HepG2 (cell line): ENCODE measurements around the gene PPM1H.

ENCODE experiments used
- CBX5 ChIP-seq: sonication (generic); formaldehyde crosslinking; IDR thresholded peaks from 2 replicates; pipeline ENCODE4 v1.4.0; 2020; ENCODE audit warnings: missing genetic modification reagents, borderline replicate concordance
- CEBPB ChIP-seq: IDR thresholded peaks from 2 replicates; pipeline ENCODE4 v1.6.1; 2011; ENCODE audit warnings: low read depth, low read length, improper control_type of control experiment, borderline replicate concordance
- CHD2 ChIP-seq: IDR thresholded peaks from 2 replicates; pipeline ENCODE4 v1.6.1; 2011; ENCODE audit warnings: low read depth, low read length, improper control_type of control experiment
- CTCF ChIP-seq: sonication (generic); formaldehyde crosslinking; IDR thresholded peaks from 2 replicates; pipeline ENCODE4 v1.5.0; 2020; ENCODE audit warnings: mild to moderate bottlenecking, missing genetic modification reagents, moderate library complexity
- GMEB1 ChIP-seq: sonication (generic); formaldehyde crosslinking; IDR thresholded peaks from 2 replicates; pipeline ENCODE4 v1.5.1; 2020; ENCODE audit warnings: missing genetic modification reagents, mild to moderate bottlenecking, borderline replicate concordance
- JARID2 ChIP-seq: sonication (generic); formaldehyde crosslinking; IDR thresholded peaks from 2 replicates; pipeline ENCODE4 v1.8.1; 2023; ENCODE audit warnings: missing genetic modification reagents, inconsistent platforms; ENCODE audit not compliant: insufficient replicate concordance
- JUNB ChIP-seq: sonication (generic); formaldehyde crosslinking; IDR thresholded peaks from 2 replicates; pipeline ENCODE4 v1.8.0; 2022; ENCODE audit warnings: missing genetic modification reagents, mild to moderate bottlenecking, borderline replicate concordance
- NFE2L1 ChIP-seq: sonication (generic); formaldehyde crosslinking; IDR thresholded peaks from 2 replicates; pipeline ENCODE4 v1.4.0; 2020; ENCODE audit warnings: missing genetic modification reagents, mild to moderate bottlenecking, borderline replicate concordance
- PBX3 ChIP-seq: sonication (generic); formaldehyde crosslinking; IDR thresholded peaks from 2 replicates; pipeline ENCODE4 v1.8.1; 2023; ENCODE audit warnings: missing genetic modification reagents, inconsistent platforms, borderline replicate concordance
- POLR2A ChIP-seq, 2 experiments: IDR thresholded peaks; 2 replicates each; pipeline ENCODE4 v1.6.1; 2011; ENCODE audit warnings: low read depth in 2 of 2, low read length in 2 of 2, mild to moderate bottlenecking in 1 of 2, moderate library complexity in 1 of 2; ENCODE audit not compliant: insufficient read depth in 1 of 2
- ZBTB1 ChIP-seq: sonication (generic); formaldehyde crosslinking; IDR thresholded peaks from 2 replicates; pipeline ENCODE4 v1.4.0; 2020; ENCODE audit warnings: missing genetic modification reagents, borderline replicate concordance
- ZNF101 ChIP-seq: sonication (generic); formaldehyde crosslinking; IDR thresholded peaks from 2 replicates; pipeline ENCODE4 v1.4.0; 2020; ENCODE audit warnings: mild to moderate bottlenecking, low read depth, missing genetic modification reagents, borderline replicate concordance
- ZNF577 ChIP-seq: sonication (generic); formaldehyde crosslinking; IDR thresholded peaks from 2 replicates; pipeline ENCODE4 v1.4.0; 2020; ENCODE audit warnings: mild to moderate bottlenecking, low read depth, missing genetic modification reagents, borderline replicate concordance

- TF ChIP-seq POLR2A (IDR thresholded peaks at IDR 0.05; ENCODE audit: insufficient read depth in 1 of 2, low read depth in 2 of 2, low read length in 2 of 2), result no peak
- no peak for TF ChIP-seq JUNB
- TF ChIP-seq CBX5 (CRISPR knock-in tag), result no peak
- TF ChIP-seq GMEB1, result no peak
- no peak for TF ChIP-seq CTCF (CRISPR knock-in tag)
- TF ChIP-seq CHD2, result no peak
- TF ChIP-seq CEBPB, result no peak
- TF ChIP-seq PBX3 (CRISPR knock-in tag), result no peak
- TF ChIP-seq ZNF101 (CRISPR knock-in tag), result no peak
- TF ChIP-seq NFE2L1, result no peak
- TF ChIP-seq ZNF577 (CRISPR knock-in tag), result no peak
- no peak for TF ChIP-seq ZBTB1
- no peak for TF ChIP-seq JARID2 (CRISPR knock-in tag)
Observed at GRCh38 chr12:62763861-62764645, 170.9 kb downstream of the PPM1H start.
